Endothelial cell of umbilical vein (primary cell): Measurements from ENCODE around the gene TBX15. TPM values are rescaled to one million over a fixed set of nuclear protein-coding genes. Genes with fewer than 3 reads are reported as not detected.

Experiments
- BruUV-seq: library from RNA; stranded (reverse); fragments of 400-500 nt; replicated peaks from 2 replicates; lab custom pipeline; 2021; lab: Mats Ljungman, UMichigan
- CTCF ChIA-PET: fragments of 300-600, 350-600 bp; sonication (Branson Sonifier 250); formaldehyde crosslinking; loops from one replicate; lab custom pipeline; 2021; ENCODE audit warnings: antibody characterized with exemption, inconsistent platforms; lab: Charles Lee
- POLR2A ChIA-PET: fragments of 300-600, 350-600 bp; sonication (Branson Sonifier 250); formaldehyde crosslinking; loops from one replicate; lab custom pipeline; 2021; ENCODE audit warnings: antibody characterized with exemption, inconsistent platforms; lab: Charles Lee
- DNase-seq: peaks from one replicate; pipeline ENCODE4 v3.0.0-alpha.2; 2011; ENCODE audit warnings: low read depth, low spot score
- FAIRE-seq: peaks from 2 replicates; lab custom pipeline; 2011; peaks lifted over from hg19 to GRCh38; lab: Jason Lieb, UNC
- H2AFZ ChIP-seq: 2 replicates; pipeline ENCODE4 v1.6.0; 2012; ENCODE audit warnings: low read depth, low read length, control low read depth, inconsistent platforms
- H3K27ac ChIP-seq: 2 replicates; pipeline ENCODE4 v1.5.1; 2011; ENCODE audit warnings: low read depth, mild to moderate bottlenecking, control low read depth, low read length, moderate library complexity; ENCODE audit not compliant: insufficient read depth
- H3K27me3 ChIP-seq, 2 experiments: 2 replicates each; pipeline versions ENCODE4 v1.6.0 to v1.6.1; 2011; ENCODE audit warnings: low read length in 2 of 2, mixed read lengths in 1 of 2; ENCODE audit not compliant: control insufficient read depth in 2 of 2, insufficient read depth in 2 of 2
- H3K36me3 ChIP-seq, 2 experiments: 2 replicates in 1 of 2; 3 replicates in 1 of 2; pipeline ENCODE4 v1.5.1; 2011; ENCODE audit warnings: low read length in 2 of 2, mild to moderate bottlenecking in 1 of 2, moderate library complexity in 1 of 2; ENCODE audit not compliant: control insufficient read depth in 2 of 2, insufficient read depth in 2 of 2; ENCODE audit errors: extremely low read depth in 1 of 2
- H3K4me1 ChIP-seq: 3 replicates; pipeline ENCODE4 v1.5.1; 2011; ENCODE audit warnings: mild to moderate bottlenecking, low read length; ENCODE audit not compliant: control insufficient read depth, insufficient read depth; ENCODE audit errors: extremely low read depth
- H3K4me2 ChIP-seq: 2 replicates; pipeline ENCODE4 v1.6.1; 2011; ENCODE audit warnings: low read length, control low read depth, mixed read lengths; ENCODE audit not compliant: insufficient read depth
- H3K4me3 ChIP-seq, 3 experiments: fragments of 200-600 bp in 1 of 3; sonication (generic), shearing (Covaris generic) in 1 of 3; replicated peaks in 1 of 3; 2 replicates each; pipeline ENCODE4 v1.5.1; 2011 to 2016; ENCODE audit warnings: control low read depth in 3 of 3, low read length in 3 of 3, mild to moderate bottlenecking in 2 of 3, inconsistent platforms in 1 of 3, low read depth in 1 of 3, moderate library complexity in 1 of 3; ENCODE audit not compliant: insufficient read depth in 1 of 3
- H3K79me2 ChIP-seq: 2 replicates; pipeline ENCODE4 v1.6.0; 2012; ENCODE audit warnings: low read length, inconsistent platforms; ENCODE audit not compliant: control insufficient read depth, insufficient read depth
- H3K9ac ChIP-seq: replicated peaks from 2 replicates; pipeline ENCODE3; 2011; ENCODE audit warnings: low read length, control low read depth; ENCODE audit not compliant: insufficient read depth; ENCODE audit errors: extremely low read depth
- H3K9me1 ChIP-seq: replicated peaks from 3 replicates; pipeline ENCODE4 v1.6.0; 2011; ENCODE audit warnings: mild to moderate bottlenecking, low read length; ENCODE audit not compliant: control insufficient read depth, insufficient read depth; ENCODE audit errors: extremely low read depth
- H3K9me3 ChIP-seq: replicated peaks from 2 replicates; pipeline ENCODE4 v1.5.1; 2012; ENCODE audit warnings: low read length, inconsistent platforms; ENCODE audit not compliant: control insufficient read depth, insufficient read depth
- H4K20me1 ChIP-seq: replicated peaks from 2 replicates; pipeline ENCODE3; 2011; ENCODE audit warnings: mild to moderate bottlenecking, low read length; ENCODE audit not compliant: control insufficient read depth, insufficient read depth; ENCODE audit errors: extremely low read depth
- EZH2 ChIP-seq: IDR thresholded peaks from 2 replicates; pipeline ENCODE4 v1.6.1; 2012; ENCODE audit warnings: borderline replicate concordance, low read depth, mild to moderate bottlenecking, moderate library complexity, low read length, inconsistent platforms; ENCODE audit not compliant: severe bottlenecking
- FOS ChIP-seq: IDR thresholded peaks from 2 replicates; pipeline ENCODE4 v1.6.1; 2011; ENCODE audit warnings: mild to moderate bottlenecking, low read length, moderate library complexity, borderline replicate concordance; ENCODE audit not compliant: insufficient read depth
- GATA2 ChIP-seq: IDR thresholded peaks from 2 replicates; pipeline ENCODE4 v1.7.0; 2011; ENCODE audit warnings: low read depth, mild to moderate bottlenecking, moderate library complexity, mixed read lengths, low read length; ENCODE audit not compliant: insufficient read length, insufficient read depth
- JUN ChIP-seq: IDR thresholded peaks from 2 replicates; pipeline ENCODE4 v1.6.1; 2011; ENCODE audit warnings: borderline replicate concordance, low read depth; ENCODE audit not compliant: insufficient read length, insufficient read depth
- MYC ChIP-seq: IDR thresholded peaks from one replicate; pipeline ENCODE4 v1.6.1; 2011; ENCODE audit warnings: mild to moderate bottlenecking, low read depth, low read length
- POLR2A ChIP-seq: IDR thresholded peaks from 2 replicates; pipeline ENCODE4 v1.6.1; 2012; ENCODE audit warnings: low read depth, mild to moderate bottlenecking, control low read depth, low read length
- POLR2AphosphoS5 ChIP-seq: IDR thresholded peaks from 2 replicates; pipeline ENCODE4 v1.6.1; 2012; ENCODE audit warnings: low read depth, mild to moderate bottlenecking, control low read depth, low read length, moderate library complexity; ENCODE audit not compliant: insufficient read depth
- dilution Hi-C: fragments of 300-500 bp; cut with MboI; formaldehyde crosslinking; loops from one replicate; pipeline ENCODE4 v1.15.0; 2019; ENCODE audit warnings: low sequenced_read_pairs; ENCODE audit not compliant: extremely low pct_ligation_motif_present
- intact Hi-C: fragments of 100-400 bp; cut with micrococcal nuclease; formaldehyde crosslinking; loops from one replicate; pipeline ENCODE4 v1.10.0; 2022
- polyA plus RNA-seq, 4 experiments: library from polyadenylated mRNA; depleted of rRNA in 3 of 4; stranded (reverse) in 3 of 4; unstranded in 1 of 4; fragments of >200 nt; gene quantifications; 2 replicates each; pipeline versions ENCODE4 v1.2.1 to v1.2.3, GENCODE V29; 2011 to 2012; ENCODE audit warnings: missing spikeins in 1 of 4
- total RNA-seq: library from RNA; stranded (reverse); gene quantifications from 2 replicates; pipeline ENCODE4 v1.2.3, GENCODE V29; 2021
- TF ChIP-seq, protein P1 (sequence below), 2 donors: IDR thresholded peaks; 1 replicate in 1 of 2; 2 replicates in 1 of 2; pipeline ENCODE4 v1.5.1; 2011; ENCODE audit warnings: low read length in 2 of 2, mild to moderate bottlenecking in 2 of 2, moderate library complexity in 2 of 2, control low read depth in 1 of 2, inconsistent platforms in 1 of 2, low read depth in 1 of 2; ENCODE audit not compliant: insufficient read depth in 1 of 2; ENCODE audit errors: extremely low read depth in 1 of 2
- TF ChIP-seq, protein P2 (sequence below): IDR thresholded peaks from 2 replicates; pipeline ENCODE4 v1.6.1; 2011; ENCODE audit not compliant: insufficient read depth, insufficient read length

Gene TBX15
- total and polyA plus RNA-seq, 2 donors (not counting 3 experiments of a cell fraction or from before 2014, with no cell fraction given) = 0.01 TPM; not detected in 1

GRCh38 chr1:118868387-118868786, 119.8 kb downstream of the TBX15 start:
- H4K20me1 ChIP-seq = no peaks in the 10 kb centered on the region

More at GRCh38 chr1:118868387-118868786, 119.8 kb downstream of the TBX15 start:
- no peak overlapping the region for H3K27ac ChIP-seq
- ChIA-PET CTCF (no interaction called here), POLR2A (no interaction called here)
- H3K79me2 ChIP-seq = no peaks in the 10 kb centered on the region
- TF ChIP-seq GATA2 (no peak), EZH2 (no peak), MYC (no peak), POLR2A (no peak), FOS (no peak), JUN (no peak), POLR2AphosphoS5 (no peak)
- TF ChIP-seq, protein P1, sequence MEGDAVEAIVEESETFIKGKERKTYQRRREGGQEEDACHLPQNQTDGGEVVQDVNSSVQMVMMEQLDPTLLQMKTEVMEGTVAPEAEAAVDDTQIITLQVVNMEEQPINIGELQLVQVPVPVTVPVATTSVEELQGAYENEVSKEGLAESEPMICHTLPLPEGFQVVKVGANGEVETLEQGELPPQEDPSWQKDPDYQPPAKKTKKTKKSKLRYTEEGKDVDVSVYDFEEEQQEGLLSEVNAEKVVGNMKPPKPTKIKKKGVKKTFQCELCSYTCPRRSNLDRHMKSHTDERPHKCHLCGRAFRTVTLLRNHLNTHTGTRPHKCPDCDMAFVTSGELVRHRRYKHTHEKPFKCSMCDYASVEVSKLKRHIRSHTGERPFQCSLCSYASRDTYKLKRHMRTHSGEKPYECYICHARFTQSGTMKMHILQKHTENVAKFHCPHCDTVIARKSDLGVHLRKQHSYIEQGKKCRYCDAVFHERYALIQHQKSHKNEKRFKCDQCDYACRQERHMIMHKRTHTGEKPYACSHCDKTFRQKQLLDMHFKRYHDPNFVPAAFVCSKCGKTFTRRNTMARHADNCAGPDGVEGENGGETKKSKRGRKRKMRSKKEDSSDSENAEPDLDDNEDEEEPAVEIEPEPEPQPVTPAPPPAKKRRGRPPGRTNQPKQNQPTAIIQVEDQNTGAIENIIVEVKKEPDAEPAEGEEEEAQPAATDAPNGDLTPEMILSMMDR (IDR thresholded peaks at IDR 0.05; ENCODE audit: extremely low read depth in 1 of 2, insufficient read depth in 1 of 2, low read depth in 1 of 2, low read length in 2 of 2) = no peak
- TF ChIP-seq, protein P2, sequence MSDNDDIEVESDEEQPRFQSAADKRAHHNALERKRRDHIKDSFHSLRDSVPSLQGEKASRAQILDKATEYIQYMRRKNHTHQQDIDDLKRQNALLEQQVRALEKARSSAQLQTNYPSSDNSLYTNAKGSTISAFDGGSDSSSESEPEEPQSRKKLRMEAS = no peak
- H3K4me3 ChIP-seq = no peak overlapping the region
- H2AFZ ChIP-seq = no peak overlapping the region
- H3K36me3 ChIP-seq = no peaks in the 10 kb centered on the region
- BruUV-seq = no TSS peak
- H3K27me3 ChIP-seq = no peaks in the 10 kb centered on the region
- H3K4me1 ChIP-seq = no peaks in the 10 kb centered on the region
- H3K9ac ChIP-seq = no peak overlapping the region
- DNase-seq (no peak), FAIRE-seq (no peak)
- H3K9me1 ChIP-seq = no peaks in the 10 kb centered on the region
- H3K4me2 ChIP-seq = no peak overlapping the region
- H3K9me3 ChIP-seq = peaks cover 1% of the 10 kb centered on the region
- intact Hi-C loops (no loop called here), dilution Hi-C loops (no loop called here)
